ENCODE results near the gene VWA5A. TPM values are rescaled to one million over a fixed set of nuclear protein-coding genes. Genes with fewer than 3 reads are reported as not detected.

Gene VWA5A
- 10 to 100 TPM; 17.0 to 22.5 (median 19.9) TPM for total RNA-seq

DNA sequence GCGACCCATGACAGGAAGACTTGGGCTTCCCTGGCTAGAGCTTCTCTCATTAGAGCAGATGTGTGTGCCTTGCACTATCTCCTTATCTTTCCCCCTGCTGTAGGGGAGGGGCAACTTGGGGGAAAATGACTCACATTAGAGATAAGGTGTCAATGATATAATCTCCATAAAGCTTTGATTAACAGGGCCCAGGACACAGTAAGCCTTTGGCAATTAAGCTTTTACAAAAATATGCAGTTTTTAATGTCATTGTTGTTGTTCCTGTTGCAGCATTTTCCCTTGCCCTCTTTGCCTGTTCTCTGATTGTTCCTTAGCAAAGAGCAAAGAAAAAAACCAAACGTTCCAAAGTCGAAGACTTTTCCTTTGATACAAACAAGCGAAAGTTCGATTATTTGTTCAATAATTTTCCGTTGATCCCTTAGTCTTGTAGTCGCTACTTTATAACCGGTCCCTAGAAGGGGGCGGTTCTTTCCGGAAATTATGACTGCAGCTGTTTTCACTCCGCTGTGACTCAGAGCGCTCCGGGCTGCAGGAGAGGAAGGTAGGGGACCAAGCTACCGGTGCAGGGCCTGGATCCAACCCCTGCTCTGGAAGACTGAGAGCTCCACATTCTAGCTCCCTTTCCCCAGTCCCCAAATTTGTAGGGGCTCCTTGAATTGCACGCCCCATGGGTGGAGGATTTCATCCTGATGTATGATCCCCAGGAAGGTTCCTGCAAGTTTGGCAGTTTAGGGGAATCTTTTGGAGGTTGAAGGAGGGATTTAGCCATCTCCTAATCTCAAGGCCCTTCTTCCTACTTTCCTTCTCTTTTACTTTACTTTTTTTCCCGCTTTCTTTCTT is at the start of gene VWA5A:
Gene VWA5A, plus strand, starts transcription at position 509 of the 840 bp plus-strand sequence. CDS start 2,062 bp downstream, outside the sequence.
- Histone ChIP-seq H3K4me3 (peak within 1 kb of the TSS; percentile 30 to 62 (median 56)), H3K27ac (peak within 1 kb of the TSS in 3 of 4 donors; percentile 69 to 70 (median 70)), H3K36me3 (peaks cover 0 to 28% (median 0%) of the 10 kb centered on the region in 3 donors), H3K4me1 (peaks cover 0 to 31% (median 2%) of the 10 kb centered on the region in 4 donors), H3K9me3 (no peaks in the 10 kb centered on the region), H3K27me3 (no peaks in the 10 kb centered on the region)
- 4% methylated on average over 16 of the region's 16 CpGs for WGBS, 2 donors
- peak; percentile 40 to 78 for DNase-seq (ENCODE audit: low spot score in 2 of 2)
- TF ChIP-seq POLR2A (IDR thresholded peaks at IDR 0.05) = peak in 1 of 2 donors; percentile 60
- TF ChIP-seq EP300 (IDR thresholded peaks at IDR 0.05) = peak in 1 of 2 donors; percentile 83
- no peak for TF ChIP-seq CTCF (IDR thresholded peaks at IDR 0.05)

DNA sequence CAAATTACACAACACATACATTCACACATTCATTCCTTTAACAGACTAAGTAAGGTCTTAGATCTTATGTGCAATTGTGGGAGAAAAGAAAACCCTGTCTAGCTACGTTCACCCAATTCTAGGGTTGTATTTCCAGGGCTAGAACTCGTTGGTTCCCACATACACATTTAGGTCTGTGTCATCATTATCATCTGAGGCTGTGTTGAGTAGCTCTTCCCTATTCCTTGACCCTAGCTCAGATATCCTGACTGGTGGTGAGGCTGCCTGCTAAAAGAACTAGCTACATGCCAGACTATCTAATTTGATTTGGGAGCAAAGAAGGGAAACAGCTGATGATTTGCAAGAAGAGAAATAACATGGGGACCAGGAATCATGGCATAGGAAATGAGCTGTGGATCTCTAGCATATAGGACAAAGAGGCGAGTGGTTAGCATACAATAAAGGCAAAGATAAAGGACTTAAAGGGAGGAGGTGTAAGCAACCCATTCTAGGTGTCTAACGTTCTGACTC is 46.6 kb upstream of the VWA5A start:
- Histone ChIP-seq H3K4me1 (peaks cover 0 to 19% (median 0%) of the 10 kb centered on the region in 4 donors), H3K27me3 (peaks cover 0 to 9% of the 10 kb centered on the region in 2 donors), H3K27ac (no peak overlapping the region), H3K4me3 (no peak overlapping the region), H3K9me3 (no peaks in the 10 kb centered on the region), H3K36me3 (no peaks in the 10 kb centered on the region)
- DNase-seq (ENCODE audit: low spot score in 2 of 2) = no peak
- WGBS, 2 donors = 60 to 74% methylated on average over 4 of the region's 4 CpGs
- TF ChIP-seq POLR2A (IDR thresholded peaks at IDR 0.05) = no peak

DNA sequence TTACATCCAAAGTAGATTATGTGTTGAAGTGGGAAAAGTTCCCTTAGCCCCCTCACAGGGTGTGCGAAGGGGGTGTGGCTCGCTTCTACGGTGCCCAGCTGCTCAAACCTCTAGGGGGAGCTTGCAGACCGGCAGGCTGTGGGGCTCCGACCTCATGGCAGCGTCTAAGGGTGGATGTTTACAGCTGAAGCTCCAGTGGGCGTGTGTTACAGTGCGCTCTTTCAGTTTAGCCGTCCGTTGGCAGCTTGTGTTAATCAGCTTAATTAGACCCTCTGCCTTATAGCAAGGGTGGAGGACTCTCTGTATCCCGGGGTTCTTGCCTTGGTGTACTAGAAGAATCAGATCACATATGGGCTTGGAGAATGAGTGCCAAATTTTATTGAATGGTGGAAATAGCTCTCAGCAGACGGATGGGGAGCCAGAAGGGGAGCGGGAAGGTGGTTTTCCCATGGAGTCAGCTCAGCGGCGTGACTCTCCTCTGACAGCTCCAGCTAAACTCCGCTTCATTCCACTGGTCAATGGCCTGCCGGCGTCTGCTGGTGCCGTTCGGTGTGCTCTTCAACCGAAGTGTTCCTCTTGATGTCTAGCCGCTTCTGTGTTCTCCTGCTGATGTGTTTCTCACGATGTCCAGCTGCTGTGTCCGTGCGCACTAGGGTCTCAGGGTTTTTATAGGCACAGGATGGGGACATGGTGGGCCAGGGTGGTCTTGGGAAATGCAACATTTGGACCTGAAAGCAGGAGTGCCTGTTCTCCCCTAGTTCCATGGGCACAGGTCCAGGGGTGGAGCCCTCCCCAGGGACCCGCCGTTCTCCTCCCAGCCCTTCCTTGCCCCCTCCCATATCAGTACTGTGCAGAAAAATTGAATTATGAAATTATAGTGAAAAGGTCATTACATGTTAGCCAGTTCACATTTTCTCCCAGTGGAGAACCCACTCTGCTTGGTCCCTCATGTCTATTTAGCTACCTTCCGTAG is 45.5 kb upstream of the VWA5A start:
- Histone ChIP-seq H3K4me3 (peak overlapping the region in 1 of 4 donors; percentile 6), H3K27me3 (peaks cover 0 to 9% of the 10 kb centered on the region in 2 donors), H3K9me3 (no peaks in the 10 kb centered on the region), H3K4me1 (peaks cover 0 to 19% (median 0%) of the 10 kb centered on the region in 4 donors), H3K36me3 (no peaks in the 10 kb centered on the region), H3K27ac (no peak overlapping the region)
- 33 to 41% methylated on average over 27 to 28 of the region's 28 CpGs for WGBS, 2 donors
- DNase-seq (ENCODE audit: low spot score in 2 of 2) = no peak
- peak; percentile 18 to 52 (median 33) for TF ChIP-seq CTCF (IDR thresholded peaks at IDR 0.05)
- no peak for TF ChIP-seq EP300 (IDR thresholded peaks at IDR 0.05)

DNA sequence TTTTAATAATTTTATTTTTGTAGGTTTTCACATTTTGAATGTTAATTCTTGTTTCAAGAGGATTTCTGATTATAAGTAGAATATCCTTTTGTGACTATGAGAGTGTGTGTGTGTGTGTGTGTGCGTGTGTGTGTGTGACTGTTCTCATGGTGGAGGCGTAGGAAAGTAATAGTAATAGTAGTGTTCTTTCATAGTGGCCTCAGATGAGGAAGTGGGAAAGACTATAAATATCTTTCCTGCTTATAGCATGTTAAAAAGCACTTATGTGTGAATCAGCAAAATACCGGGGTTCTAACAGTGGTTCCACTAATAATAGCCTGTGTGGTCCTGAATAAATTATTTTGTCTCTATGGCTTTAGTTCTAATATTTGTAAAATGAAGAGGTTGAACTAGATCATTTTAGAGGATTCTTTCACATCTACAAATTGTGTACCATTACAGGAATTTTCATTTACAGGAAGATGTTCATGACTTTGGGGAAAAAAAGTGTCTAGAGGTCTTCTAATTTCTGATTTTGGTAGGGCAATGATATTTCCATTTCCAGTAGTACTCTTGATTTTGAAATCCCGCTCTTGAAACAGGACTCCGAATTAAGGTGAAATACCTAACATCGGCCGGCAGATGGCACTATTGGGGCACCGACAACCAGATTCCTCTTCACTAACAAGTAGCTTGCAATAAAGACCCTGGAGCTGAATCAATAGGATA is 44.2 kb upstream of the VWA5A start:
- H3K4me1 ChIP-seq = peaks cover 0 to 27% (median 3%) of the 10 kb centered on the region in 4 donors
- peaks cover 0 to 16% of the 10 kb centered on the region in 2 donors for H3K27me3 ChIP-seq
- TF ChIP-seq POLR2A (IDR thresholded peaks at IDR 0.05) = no peak
- no peak for TF ChIP-seq EP300 (IDR thresholded peaks at IDR 0.05)
- TF ChIP-seq CTCF (IDR thresholded peaks at IDR 0.05) = peak; percentile 56 to 76 (median 68)
- no peak overlapping the region for H3K4me3 ChIP-seq
- WGBS, 2 donors = 2 to 9% methylated on average over 8 of the region's 8 CpGs
- peak; percentile 30 to 53 for DNase-seq (ENCODE audit: low spot score in 2 of 2)
- no peaks in the 10 kb centered on the region for H3K9me3 ChIP-seq
- H3K27ac ChIP-seq = no peak overlapping the region
- H3K36me3 ChIP-seq = no peaks in the 10 kb centered on the region

GRCh38 chr11:124071623-124071948 is 43.7 kb upstream of the VWA5A start:
- H3K36me3 ChIP-seq = no peaks in the 10 kb centered on the region
- H3K27me3 ChIP-seq = peaks cover 0 to 21% of the 10 kb centered on the region in 2 donors
- no peaks in the 10 kb centered on the region for H3K9me3 ChIP-seq
- TF ChIP-seq CTCF (IDR thresholded peaks at IDR 0.05) = no peak
- no peak for TF ChIP-seq EP300 (IDR thresholded peaks at IDR 0.05)
- TF ChIP-seq POLR2A (IDR thresholded peaks at IDR 0.05) = no peak
- H3K4me3 ChIP-seq = no peak overlapping the region
- no peak overlapping the region for H3K27ac ChIP-seq
- H3K4me1 ChIP-seq = peaks cover 0 to 32% (median 3%) of the 10 kb centered on the region in 4 donors
- no peak for DNase-seq (ENCODE audit: low spot score in 2 of 2)
- 77% methylated on average over 4 of the region's 4 CpGs for WGBS, 2 donors

Measured in tibial nerve (tissue), 4 donors.